GM12875 (cell line): ENCODE results near the gene RAX2.
"Not testable (repeated sequence)": the region's sequence is repeated elsewhere in the genome, so short reads cannot be mapped to it uniquely, and the experiment has no call there.

Experiments
- H3K4me3 ChIP-seq: one replicate; pipeline ENCODE4 v1.5.1; 2011; ENCODE audit warnings: low read depth, low read length, control low read depth
- TF ChIP-seq, protein P1 (sequence below): IDR thresholded peaks from 2 replicates; pipeline ENCODE4 v1.5.1; 2011; ENCODE audit warnings: low read depth, mild to moderate bottlenecking, control low read depth, inconsistent platforms, low read length, moderate library complexity, borderline replicate concordance; ENCODE audit not compliant: insufficient read depth

The RAX2 gene

DNA sequence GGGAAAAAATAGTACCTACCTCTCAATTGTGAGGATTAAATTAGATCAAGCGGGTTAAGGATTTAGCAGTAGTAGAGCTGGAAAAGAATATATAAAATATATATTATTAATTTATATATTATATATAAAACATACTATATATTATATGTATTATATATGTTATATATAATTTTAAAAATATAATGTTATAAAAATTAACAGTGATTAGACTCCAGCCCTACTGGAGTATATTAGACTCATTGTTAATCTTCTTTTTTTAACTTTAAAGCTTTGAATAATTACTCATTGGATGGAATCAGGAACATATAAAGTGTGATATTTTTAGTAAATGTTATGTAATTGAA lies 9.9 kb downstream of the RAX2 start:
- no peak overlapping the region for H3K4me3 ChIP-seq
- TF ChIP-seq, protein P1, sequence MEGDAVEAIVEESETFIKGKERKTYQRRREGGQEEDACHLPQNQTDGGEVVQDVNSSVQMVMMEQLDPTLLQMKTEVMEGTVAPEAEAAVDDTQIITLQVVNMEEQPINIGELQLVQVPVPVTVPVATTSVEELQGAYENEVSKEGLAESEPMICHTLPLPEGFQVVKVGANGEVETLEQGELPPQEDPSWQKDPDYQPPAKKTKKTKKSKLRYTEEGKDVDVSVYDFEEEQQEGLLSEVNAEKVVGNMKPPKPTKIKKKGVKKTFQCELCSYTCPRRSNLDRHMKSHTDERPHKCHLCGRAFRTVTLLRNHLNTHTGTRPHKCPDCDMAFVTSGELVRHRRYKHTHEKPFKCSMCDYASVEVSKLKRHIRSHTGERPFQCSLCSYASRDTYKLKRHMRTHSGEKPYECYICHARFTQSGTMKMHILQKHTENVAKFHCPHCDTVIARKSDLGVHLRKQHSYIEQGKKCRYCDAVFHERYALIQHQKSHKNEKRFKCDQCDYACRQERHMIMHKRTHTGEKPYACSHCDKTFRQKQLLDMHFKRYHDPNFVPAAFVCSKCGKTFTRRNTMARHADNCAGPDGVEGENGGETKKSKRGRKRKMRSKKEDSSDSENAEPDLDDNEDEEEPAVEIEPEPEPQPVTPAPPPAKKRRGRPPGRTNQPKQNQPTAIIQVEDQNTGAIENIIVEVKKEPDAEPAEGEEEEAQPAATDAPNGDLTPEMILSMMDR, result no peak

- peak within 1 kb of the TSS; percentile 73 for H3K4me3 ChIP-seq
- TF ChIP-seq, protein P1, result peak; percentile 74
Observed at GRCh38 chr19:3761382-3762129, 10.5 kb downstream of the RAX2 start, which contains the start of gene APBA3. Gene APBA3, minus strand, starts transcription at chr19:3761692. Its CDS starts 1,428 bp downstream, at chr19:3760264.

DNA sequence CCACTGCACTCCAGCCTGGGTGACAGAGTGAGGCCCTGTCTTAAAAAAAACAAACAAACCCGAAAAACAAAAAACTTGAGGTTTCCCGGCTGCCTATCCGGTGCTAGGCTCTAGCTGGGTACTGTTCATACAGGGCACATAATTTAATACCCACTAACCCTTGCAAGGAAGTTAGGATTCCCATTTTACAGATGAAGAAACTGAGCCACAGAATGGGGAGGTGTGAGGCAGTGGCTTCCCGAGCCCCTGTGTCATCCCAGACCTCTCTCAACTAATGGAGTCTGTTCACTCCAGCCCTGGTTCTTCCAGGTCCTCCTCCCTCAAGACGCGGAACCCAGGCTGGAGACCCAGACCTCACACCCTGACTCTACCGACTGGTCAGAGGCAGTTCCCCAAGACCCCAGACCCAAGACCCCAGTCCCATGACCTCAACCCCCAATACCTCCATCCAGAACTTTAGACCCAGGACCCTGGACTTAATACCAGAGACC lies 11.1 kb downstream of the RAX2 start:
- peak overlapping the region; percentile 73 for H3K4me3 ChIP-seq
- TF ChIP-seq, protein P1, result no peak

DNA sequence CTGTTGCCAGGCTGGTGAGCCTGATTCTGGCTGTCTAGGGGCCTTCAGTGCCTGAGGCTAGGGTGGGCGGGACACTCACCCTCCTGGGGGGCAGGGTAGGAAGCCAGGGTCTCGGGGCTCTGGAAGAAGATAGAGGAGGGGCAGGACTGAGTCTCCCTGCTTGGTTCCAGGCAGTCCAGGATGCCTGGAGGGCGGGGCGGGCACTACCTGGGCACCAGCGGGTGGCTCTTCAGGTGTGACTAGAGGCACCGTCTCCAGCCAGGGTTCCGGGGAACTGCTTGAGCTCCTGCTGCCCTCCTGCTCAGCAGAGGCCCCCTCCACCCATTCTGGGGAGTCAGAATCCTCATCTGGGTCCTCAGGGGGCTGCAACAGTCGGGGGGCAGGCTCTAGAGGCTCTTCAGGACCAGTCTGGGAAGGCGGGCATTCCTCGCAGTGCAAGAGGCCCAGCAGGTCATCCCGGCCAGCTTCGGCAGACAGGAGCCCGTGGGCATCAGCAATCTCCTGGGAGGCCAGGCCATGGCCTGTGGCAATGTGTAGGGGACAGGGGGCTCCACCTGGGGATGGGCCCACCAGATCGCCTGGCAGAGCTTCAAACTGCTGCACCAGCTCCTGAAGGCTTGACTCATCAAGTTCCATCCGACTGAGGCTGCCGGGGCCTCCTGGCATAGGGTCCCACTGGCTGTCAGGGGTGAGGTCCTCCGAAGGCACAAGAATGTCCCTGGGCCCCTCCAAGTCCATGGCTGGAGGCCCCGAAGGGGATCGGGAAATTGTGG lies 12.4 kb downstream of the RAX2 start:
- no peak overlapping the region for H3K4me3 ChIP-seq
- TF ChIP-seq, protein P1, result no peak

DNA sequence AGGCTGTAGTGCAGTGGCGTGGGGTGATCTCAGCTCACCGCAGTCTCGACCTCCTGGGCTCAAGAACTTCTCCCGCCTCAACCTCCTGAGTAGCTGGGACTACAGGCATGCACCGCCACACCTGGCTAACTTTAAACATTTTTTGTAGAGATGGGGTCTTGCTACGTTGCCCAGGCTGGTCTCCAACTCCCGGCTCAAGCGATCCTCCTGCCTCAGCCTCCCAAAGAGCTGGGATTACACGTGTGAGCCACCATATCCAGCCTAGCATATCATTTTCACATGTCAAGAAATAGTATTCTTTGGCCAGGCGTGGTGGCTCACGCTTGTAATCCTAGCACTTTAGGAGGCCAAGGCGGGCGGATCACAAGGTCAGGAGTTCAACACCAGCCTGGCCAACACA lies 13.7 kb downstream of the RAX2 start:
- not testable (repeated sequence) for H3K4me3 ChIP-seq

- not testable (repeated sequence) for H3K4me3 ChIP-seq
Observed at GRCh38 chr19:3757705-3758104, 14.3 kb downstream of the RAX2 start.

DNA sequence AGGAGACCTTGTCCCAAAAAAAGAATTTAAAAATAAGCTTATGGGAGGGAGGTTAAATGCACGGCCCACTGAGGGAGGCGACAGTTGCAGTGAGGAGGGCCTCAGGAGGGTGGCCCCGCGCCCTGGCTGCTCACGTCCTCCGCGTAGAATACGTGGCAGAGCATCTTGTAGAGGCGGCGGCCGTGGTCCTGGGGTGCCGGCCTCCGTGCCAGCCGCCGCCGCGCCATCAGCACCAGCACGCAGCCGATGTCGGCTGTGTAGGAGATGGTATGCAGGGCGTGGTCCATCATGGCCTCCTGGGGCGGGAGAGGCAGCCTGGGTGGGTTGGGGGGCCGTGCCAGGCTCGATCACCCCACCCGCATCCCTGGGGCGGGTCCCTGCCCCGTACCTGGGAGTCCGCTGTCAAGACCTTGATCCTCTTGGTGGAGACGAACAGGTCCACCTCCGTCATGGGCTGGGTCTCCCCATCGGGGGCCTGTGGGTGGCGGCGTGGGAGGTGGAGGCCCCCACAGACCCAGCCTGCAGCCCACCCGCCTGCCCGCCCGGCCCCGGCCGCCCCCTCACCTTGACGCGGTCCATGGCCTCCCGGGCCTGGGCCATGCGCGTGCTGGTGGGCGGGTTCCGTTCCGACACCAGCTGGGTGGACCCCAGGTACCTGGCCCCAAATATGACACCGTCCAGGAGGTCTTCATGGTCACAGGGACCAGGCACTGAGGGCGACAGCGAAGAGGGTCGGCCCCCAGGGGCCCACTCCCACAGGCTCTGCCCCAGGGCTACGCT lies 18.2 kb downstream of the RAX2 start:
- H3K4me3 ChIP-seq, result no peak overlapping the region
- TF ChIP-seq, protein P1, result no peak

DNA sequence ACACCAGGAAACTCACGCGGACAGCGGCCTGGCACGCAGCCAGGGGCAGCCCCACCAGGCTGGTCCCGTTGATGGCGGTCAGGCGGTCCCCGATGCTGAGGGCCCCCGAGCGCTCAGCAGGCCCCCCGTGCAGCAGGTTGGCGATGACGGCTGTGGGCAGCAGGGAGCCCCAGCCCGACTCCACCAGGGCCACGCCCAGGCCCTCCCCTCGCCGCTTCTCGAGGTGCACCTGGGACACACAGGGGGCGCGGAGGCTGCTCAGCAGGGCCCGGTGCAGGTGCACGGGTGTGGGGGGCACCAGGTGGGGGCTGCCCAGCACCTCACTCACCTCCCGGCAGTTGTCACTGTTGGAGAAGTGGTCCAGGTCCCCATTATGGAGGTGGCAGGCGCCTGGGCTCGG lies 19.5 kb downstream of the RAX2 start:
- TF ChIP-seq, protein P1, result no peak
- no peak overlapping the region for H3K4me3 ChIP-seq
